Hematopoietic multipotent progenitor cell treated with erythropoietin and hydrocortisone succinate and interleukin-3 and kit ligand, for 15 days (in vitro differentiated cells): ENCODE measurements around the gene CDC42EP4.
"Not testable (repeated sequence)": the region's sequence is repeated elsewhere in the genome, so short reads cannot be mapped to it uniquely, and the experiment has no call there.

Source experiments
- DNase-seq: peaks from one replicate; pipeline ENCODE4 v3.0.0-alpha.2; 2015; ENCODE audit warnings: low spot score

Gene CDC42EP4

DNA sequence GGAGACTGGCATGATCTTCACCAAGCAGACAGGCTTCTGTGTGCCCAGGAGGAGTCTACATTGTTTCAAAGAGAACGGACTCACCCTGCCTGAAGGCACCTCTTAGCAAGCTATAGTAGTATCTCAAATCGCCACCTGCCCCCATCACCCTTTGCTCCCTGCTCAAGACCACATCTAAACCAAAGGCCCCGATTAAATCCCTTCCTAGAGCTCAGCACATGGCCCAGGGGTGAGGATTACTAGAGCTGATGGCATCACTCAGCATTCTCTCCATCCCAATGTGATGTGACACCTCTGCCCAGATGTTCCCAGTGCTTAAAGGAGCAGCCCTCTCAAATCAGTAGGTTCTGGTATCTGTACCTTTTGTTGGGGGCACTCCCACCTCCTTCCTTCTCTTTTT lies 8.0 kb upstream of the CDC42EP4 start:
- DNase-seq = no peak

DNA sequence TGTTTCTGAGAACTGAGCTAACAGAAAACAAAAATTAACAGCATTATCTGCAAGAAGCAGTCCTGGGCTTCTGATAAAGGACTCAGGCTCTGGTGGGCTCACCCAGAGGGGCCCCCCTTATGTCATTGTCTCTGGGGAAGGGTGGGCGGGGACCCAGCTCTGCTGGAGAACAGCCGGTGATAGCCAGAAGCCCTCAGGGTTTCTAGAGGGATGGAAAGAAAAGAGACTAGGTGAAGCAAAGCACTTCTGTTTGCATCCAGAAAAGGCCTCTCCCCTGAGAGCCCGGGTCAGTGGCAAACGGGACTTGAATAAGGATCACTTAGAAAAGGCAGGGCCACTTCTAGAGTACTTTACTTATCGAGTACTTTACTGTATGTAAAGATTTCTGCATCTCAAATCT lies 7.0 kb upstream of the CDC42EP4 start:
- no peak for DNase-seq

DNA sequence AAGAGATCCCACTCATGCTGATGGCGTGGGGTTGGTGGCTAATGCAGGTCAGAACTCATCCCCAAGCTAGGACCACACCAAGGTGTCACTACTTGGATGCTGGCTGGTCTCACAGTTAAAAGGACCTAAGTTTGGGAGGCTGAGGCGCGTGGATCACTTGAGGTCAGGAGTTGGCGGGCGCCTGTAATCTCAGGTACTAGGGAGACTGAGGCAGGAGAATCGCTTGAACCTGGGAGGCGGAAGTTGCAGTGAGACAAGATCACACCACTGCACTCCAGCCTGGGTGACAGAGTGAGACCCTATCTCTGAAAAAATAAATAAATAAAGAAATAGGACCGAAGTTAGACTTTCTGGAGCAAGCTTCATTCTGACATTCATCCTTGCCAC lies 6.6 kb upstream of the CDC42EP4 start:
- no peak for DNase-seq

DNA sequence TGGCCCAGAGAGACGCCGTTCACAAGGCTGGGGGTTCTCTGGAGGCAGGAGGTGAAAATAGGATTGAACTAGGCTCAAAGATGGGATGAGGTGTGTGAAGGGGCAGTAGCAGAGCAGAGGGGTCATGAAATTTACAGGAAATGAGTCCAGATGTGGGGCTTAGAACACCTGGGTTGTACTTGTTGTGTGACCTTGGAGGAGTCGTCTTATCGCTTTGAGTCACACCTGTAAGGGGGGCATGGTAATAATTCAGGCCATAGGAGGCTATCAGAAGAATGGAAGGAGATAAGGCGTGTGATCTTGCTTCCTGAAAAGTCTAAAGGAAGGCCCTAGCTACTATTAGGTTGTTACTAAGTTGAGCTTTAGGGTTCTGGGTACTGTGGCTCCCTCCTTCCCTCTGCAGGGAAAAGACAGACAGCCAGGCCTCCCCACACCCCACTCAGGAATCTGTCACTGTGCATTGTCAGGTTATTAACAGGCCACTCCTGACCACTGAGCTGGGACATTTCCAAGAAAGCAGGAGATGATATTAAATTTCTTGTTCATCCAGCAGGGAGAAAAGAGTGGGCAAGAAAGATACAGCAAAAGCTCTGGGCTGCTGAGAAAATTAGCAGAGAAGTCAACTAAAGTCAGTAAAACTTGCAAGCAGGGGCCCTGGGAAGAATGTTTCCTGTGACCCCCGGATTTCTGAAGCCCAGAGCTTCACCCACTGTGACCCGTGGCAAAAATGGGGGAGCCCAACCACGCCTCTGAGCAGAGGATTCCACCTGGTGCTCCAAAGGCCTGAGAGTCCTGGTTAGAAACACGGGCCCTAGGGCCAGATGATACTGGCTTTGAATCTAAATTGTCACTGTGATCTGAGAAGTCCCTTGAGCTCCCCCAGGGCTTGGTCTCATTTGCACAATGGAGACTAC lies 6.0 kb upstream of the CDC42EP4 start:
- no peak for DNase-seq

DNA sequence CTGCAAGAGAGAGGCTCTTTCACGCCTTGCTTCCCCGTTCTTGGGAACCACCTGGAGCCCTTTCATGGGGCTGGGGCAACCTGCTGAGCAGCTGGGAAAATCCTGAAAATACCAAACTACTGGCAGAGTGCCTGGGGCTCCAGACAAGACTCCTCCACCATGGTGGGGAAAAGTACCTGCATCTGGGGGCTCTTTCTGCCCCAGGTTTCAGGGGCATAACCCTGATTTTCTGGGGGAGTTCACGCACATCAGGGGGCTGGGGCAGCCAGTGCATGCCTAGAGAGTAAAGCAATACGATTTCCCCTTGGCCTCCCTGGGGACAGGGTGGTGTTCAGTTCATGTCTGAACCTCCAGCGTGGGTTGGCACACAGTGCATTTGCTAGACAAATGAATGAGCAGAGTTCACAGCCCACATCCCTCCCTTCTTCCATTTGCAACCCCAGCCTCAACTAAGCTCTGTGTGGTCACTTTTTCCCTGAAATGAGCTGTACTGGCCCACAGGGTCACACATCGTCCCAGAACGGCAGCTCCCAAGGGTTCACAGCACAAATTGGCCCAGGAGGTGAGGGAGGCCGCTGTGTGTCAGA lies 5.2 kb upstream of the CDC42EP4 start:
- no peak for DNase-seq

DNA sequence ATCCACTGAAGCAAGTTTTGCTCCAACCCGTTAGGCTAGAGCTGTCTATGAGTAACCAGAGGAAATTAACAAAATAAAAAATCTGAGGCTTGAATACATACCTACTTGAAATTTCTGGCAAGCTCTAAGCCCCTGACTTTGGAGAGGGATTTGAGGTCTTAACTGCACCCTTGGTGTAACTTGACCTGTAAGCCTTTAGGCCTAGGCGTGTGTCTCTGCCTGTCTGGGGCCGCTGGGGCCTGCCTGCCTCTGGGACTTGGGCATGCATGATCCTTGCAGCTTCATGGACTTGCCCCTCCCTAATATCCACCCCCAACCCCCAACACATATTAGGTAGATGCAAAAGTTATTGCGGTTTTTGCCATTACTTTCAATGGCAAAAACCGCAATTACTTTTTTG lies 3.7 kb upstream of the CDC42EP4 start:
- no peak for DNase-seq

DNA sequence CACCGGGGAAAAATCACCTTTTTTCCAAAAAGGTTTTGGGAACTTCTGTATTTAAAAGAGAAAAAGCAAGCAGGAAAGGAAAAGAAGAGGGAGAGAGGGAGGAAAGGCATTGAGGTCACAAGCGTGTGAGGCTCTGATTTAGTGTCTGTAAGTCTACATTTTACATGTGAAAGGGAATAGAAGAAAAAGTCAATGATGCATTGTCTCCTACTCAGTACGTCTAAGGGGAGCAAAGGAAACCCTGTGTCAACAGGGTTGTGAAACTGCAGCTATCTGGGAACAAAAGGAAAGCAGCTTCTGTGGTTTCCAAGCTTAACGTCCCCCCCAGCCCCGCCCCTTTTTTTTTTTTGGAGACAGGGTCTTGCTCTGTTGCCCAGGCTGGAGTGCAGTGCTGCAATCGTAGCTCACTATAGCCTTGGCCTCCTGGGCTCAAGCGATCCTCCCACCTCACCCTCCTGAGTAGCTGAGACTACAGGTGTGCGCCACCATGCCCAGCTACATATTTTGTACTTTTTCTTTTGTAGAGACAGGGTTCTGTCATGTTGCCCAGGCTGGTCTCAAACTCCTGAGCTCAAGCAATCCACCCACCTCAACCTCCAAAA lies 1.8 kb upstream of the CDC42EP4 start:
- no peak for DNase-seq

DNA sequence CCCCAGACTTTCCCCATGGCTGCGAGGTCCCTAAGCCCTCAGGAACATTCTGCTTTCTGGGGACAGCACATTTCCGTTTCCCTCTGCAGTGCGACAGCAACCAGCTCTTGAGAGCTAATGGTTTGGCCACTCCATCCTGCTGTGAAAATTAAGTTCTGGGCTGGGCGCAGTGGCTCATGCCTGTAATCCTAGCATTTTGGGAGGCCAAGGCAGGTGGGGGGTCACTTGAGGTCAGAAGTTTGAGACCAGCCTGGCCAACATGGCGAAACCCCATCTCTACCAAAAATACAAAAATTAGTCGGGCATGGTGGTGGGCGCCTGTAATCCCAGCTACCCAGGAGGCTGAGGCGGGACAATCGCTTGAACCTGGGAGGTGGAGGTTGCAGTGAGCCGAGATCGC lies 1.1 kb upstream of the CDC42EP4 start:
- DNase-seq = not testable (repeated sequence)

DNA sequence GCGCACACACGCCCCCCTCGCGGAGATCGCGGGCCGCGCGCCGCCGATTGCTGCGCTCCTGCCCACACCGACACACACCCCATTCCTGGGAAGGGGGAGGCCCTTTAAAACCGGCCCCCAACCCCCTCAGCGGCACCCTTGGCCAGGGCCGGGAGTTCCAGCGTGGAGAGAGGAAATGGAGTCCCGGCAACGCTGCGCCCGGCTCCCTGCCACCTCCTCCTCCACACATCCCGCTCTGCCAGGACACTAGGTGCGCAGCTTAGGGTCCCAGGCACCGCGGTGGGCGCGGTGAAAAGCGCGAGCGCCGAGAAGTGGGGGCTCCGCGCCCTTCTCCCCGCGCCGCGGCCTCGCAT lies 397 bp downstream of the CDC42EP4 start:
- no peak for DNase-seq

DNA sequence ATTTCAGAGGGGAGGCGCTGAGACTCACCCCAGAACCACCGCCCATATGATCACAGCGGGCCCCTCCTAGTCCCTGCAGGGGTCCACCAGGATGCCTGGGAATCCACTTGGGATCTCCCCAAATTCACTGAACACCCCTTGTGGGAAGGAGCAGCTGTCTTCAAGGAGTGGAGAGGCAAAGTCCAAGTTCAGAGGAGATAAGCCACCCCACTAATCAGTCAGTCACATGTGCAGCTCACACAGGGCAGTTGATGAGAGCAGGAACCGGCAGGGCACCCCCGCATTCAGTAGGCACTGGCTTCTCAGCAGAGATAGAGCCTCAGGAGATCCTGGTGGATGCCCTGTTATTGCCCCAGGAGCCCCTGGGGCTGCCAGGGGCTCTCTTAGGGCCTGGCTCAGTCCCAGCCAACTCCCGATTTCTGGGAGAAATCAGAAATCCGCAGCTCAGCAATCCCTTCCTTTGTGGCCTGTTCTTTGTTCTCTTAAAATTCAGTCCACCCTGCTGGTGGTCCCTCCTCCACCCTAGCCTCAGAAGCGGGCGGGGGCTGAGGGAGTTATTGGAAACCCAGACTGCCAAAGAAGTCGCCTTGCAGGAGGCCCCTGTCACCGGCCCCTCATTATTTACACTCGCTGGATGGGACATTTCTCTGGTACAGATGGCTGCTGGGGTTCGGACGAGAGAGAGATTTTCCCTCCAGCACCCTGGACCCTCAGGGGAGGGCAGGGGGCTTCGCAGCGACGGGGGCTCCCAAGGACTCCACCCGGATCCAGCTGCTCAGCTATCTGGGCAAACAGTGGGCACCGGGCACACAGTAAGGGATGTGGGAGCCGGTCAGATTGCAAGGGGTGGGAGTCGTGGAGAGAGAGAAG lies 1.8 kb downstream of the CDC42EP4 start:
- DNase-seq = peak; percentile 78

DNA sequence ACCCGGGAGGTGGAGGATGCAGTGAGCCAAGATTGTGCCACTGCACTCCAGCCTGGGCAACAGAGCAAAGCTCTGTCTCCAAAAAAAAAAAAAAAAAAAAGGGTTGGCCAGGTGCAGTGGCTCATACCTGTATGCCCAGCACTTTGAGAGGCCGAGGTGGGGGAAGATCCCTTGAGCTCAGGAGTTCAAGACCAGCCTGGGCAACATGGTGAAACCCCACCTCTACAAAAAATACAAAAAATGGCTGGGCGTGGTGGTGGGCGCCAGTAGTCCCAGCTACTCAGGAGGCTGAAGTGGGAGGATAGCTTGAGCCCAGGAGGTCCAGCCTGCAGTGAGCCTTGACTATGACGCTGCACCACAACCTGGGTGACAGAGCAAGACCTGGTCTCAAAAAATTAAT lies 2.8 kb downstream of the CDC42EP4 start:
- not testable (repeated sequence) for DNase-seq

DNA sequence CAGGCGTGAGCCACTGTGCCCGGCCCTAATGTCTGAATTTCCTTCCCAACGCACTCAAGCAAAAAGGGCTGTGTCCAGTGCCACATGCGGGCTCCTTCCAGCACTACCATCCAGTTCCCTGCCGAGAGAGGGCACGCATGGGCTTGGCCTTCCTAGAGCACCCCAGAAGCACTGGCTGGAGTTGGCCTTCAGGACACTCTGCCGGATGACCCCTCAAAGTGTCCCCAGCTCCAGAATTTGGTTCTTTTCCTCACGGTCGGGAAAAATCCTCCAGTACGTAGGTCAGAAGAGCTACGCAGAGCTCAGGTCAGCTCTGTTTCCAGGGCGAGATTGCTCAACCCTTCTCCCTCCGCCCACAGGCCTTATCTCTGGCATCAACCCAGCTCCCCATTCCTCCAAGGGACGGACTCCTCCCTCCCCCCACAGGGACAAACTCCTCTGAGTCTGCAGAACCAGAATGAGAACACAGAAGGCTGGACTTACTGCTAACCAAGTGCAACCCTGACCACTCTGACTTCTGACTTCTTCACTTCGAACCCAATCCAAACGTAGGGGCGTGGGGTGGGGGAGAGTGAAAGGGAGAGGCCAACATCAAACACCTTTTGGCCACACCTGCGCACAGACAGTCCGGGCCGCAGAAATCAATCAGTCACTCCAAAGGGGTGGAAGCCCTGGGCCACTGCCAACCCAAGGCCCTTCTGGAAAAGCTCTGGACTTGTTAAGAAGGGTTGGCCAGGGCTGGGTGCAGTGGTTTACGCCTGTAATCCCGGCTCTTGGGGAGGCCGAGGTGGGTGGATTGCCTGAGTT lies 3.6 kb downstream of the CDC42EP4 start:
- DNase-seq = peak; percentile 61

DNA sequence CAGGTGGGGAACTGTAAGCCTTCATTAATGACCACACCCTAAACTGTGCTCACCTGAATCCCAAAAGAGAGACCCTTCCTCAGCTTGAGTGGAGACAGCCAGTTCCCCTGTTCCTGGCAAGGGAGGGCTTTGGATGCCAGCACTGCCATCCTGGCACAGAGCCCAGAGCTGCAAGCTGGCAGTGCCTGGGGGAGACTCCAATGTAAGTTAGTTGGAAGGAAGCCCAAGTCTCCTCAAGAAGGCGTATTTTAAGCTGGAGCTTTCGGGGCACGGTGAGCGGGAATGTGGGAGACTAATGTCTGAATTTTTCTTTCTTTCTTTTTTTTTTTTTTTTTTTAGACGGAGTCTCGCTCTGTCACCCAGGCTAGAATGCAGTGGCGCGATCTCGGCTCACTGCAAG lies 4.7 kb downstream of the CDC42EP4 start:
- DNase-seq = peak; percentile 44

DNA sequence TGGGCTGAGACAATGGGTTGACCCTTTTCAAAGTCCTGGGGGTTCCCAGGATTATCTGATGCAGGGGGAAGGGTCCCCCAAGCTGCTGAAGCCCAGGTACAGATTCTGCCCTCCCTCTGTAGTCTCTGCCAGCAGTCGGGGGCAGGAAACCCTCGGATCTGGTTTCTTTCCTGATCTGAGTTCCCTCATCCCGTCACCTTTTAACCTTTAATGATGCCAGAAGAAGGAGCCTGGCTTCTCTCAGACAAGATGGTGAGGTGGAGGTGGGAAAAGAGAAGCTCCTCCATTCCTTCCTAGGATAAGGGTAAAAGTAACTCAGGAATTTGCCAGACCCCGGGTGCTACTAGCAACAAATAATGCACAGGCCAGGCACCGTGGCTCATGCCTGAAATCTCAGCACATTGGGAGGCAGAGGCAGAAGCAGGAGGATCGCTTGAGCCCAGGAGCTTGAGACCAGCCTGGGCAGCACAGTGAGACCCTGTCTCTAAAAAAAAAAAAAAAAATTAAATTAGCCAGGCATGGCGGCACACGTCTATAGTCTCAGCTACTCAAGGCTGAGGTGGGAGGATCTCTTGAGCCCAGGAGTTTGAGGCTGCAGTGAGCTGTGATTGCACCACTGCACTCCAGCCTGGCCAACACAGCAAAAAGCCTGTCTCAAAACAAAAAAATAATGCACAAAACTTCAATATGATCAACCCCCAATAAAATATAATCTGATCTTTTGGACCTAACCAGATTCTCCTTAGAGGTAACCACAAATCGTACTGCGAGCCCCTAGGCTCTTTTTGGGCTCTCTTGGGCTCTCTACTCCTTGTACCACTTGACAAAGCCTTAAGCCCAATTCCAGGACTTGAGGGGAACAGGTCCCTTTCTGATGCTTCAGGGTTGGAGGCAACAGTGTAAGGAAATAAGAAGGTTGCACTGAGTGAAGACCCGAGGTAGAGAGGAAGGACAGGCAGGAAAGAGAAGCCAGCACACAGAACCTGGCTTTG lies 5.7 kb downstream of the CDC42EP4 start:
- DNase-seq = no peak

DNA sequence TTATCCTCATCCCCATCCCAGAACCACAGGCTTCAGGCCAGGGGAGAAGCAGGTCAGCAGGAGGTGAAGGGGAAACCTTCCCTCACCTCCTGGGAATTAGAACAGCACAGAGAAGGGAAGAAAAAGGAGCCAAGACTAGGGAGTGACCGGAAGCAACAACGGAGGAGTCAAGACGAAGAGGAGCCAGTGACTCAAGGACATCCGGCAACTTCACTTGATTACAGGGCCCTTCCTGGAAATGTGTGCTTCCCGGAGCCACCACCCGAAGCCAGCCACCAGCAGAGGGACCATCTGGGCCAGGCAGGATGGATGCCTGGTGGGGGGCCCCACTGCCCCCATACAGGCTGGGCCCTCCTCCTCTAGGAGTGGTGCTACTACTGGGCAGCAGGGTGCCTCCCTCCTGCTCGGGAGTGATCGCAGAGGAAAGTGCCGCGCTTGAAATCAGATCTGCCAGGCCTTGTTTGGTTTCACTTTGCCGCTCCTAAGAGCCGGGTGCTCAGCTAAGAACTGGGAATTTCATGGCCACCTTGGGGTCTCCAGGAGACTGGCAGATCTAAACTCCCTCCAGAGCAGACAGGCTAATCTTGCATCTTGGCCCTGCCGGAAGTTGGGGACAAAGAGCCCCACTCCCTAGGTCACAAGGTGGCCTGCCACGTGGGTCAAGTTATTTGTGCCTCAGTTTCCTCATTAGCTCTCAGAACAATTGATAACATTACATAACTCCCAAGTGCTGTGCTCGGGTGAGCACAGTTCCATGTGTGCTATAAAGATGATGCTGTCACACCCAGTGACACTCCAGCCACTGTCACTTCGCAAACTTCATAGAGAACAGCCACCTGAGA lies 6.6 kb downstream of the CDC42EP4 start:
- DNase-seq = peak; percentile 32

DNA sequence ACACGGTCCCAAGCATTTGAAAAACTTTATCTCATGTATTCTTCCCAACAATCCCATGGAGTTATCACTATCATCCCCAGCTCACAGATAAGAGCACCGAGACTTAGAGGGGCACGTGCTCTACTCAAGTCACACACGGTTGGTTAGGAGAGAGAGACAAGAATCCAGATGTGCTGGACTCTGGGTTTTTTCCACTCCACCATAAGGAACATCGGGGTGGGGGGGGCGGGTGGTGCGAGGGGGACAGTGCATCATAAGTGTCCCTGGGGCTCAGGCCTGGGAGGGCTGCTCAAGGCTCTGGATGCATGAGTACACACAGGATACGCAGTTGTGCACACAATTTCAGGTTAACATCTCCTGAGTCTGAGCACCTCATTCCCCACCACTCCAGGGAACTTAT lies 7.4 kb downstream of the CDC42EP4 start:
- no peak for DNase-seq

DNA sequence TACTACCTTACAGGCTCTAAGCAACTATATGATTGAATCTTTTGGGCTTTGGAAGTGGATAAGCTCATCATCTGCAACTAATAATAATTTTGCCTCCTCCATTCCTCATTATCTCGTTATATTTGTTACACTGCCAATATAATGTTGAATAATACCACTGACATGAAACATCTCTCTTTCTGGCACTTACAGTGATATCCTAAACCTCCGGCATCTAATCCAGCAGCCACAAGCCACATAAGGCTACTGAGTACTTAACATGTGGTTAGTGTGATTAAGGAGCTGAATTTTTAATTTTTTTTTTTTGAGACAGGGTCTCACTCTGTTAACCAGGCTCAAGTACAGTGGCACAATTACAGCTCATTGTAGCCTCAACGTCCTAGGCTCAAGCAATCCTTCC lies 9.6 kb downstream of the CDC42EP4 start:
- no peak for DNase-seq

DNA sequence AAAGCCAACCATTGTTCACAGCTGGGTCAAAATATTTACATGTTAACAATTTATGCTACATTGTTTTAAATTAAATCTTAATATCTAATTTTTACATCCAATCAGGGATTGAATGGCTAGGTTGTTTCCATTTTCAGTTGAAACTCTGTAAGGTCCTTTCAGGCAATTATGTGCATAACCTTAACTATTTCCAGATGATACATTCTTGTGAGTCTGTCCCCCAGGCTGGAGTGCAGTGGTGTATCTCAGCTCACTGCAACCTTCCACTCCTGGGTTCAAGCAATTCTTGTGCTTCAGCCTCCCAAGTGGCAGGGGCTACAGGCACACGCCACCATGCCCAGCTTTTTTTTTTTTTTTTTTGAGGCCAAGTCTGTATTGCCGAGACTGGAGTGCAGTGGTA lies 10.4 kb downstream of the CDC42EP4 start:
- DNase-seq = no peak

DNA sequence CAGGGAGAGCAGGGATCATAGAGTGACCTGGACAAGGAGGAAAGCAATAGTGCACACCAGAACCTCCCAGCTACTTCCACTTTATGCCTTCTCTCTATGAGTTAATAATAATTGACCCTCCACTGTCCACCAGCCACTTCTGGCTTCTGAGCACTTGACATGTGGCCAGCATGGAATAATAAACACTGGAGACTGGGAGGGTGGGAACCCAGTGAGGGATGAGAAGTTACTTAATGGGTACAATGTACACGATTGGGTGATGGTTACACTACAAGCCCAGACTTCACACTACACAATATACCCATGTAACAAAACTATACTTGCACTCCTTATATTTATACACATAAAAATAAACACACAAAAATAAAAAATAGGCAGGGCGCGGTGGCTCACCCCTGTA lies 11.4 kb downstream of the CDC42EP4 start:
- no peak for DNase-seq
